ENCODE data around the gene RFXANK. TPM values are rescaled to one million over a fixed set of nuclear protein-coding genes. Genes with fewer than 3 reads are reported as not detected.

RFXANK gene
- total and polyA plus RNA-seq, 9 of the 15 experiments (the other 6 are each of a cell fraction or from before 2014, with no cell fraction given), result 68.6 to 181 (median 150) TPM

DNA sequence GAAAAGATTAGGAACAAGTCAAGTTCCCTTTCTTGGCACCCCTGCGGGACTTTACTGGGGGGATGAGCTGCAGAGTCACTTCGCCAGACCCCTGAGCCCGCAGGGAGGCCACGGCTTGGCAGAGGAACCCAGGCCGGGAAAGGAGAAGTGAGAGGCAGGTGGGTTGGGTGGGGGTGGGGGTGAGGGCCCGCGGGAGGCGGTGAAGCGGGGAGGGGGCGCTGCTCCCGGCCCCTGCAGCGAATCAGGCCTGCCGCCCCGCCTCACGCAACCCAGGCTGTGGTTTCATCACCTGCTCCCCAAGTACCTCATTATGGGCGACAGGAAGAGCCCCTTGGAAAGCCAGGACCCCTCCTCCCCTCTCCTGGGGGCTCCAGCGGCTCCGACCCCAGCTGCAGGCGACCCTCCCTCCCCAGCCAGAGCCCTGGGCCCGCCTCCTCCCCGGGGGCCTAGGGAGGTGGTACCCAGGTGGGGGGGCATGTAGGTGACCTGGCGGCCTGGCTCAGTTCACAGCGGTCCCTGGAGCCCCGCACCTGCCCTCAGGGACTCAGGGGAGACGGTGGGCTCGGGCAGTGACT is 31.5 kb upstream of the RFXANK start:
- in situ Hi-C loops (cut with MboI) (no loop called here), intact Hi-C loops (cut with micrococcal nuclease) (no loop called here)
- Histone ChIP-seq H3K36me3 (ENCODE audit: control insufficient read depth, insufficient read depth, low read length) (no peaks in the 10 kb centered on the region), H3K9me1 (ENCODE audit: control insufficient read depth, insufficient read depth, low read length) (no peaks in the 10 kb centered on the region), H3K4me1 (replicated peaks in 1 of 2; ENCODE audit: control insufficient read depth in 2 of 2, insufficient read depth in 2 of 2, low read length in 2 of 2) (peaks cover 0 to 5% of the 10 kb centered on the region in 2 experiments; a peak in 1 of 5 replicates), H3K4me3 (no peak overlapping the region), H3K27me3 (ENCODE audit: control insufficient read depth in 2 of 2, insufficient read depth in 2 of 2, low read length in 2 of 2) (no peaks in the 10 kb centered on the region), H3K9me3 (replicated peaks; ENCODE audit: control insufficient read depth, insufficient read depth, low read depth, low read length) (no peaks in the 10 kb centered on the region), H3K9ac (ENCODE audit: insufficient read depth in 1 of 2, low read depth in 2 of 2, low read length in 2 of 2) (no peak overlapping the region), H3K79me2 (ENCODE audit: control insufficient read depth, insufficient read depth, low read length) (no peaks in the 10 kb centered on the region), H3K4me2 (ENCODE audit: insufficient read depth, low read length) (no peak overlapping the region), H3K27ac (ENCODE audit: extremely low read depth, low read depth, low read length) (no peak overlapping the region), H2AFZ (ENCODE audit: low read depth, low read length) (no peak overlapping the region), H4K20me1 (replicated peaks; ENCODE audit: control insufficient read depth, insufficient read depth, low read length) (no peaks in the 10 kb centered on the region)
- DNase-seq (ENCODE audit: extremely low read depth in 1 of 4, low spot score in 3 of 4), result no peak
- ChIA-PET CTCF (ENCODE audit: low intra/inter-chr PET ratio) (no interaction called here), POLR2A (interaction anchor here (0.6 to 1.4 kb wide), 2 partner anchors 8 to 9 kb away, joined by 3 to 5 read pairs; partner anchors contain the start of gene MEF2B)
- no peak for FAIRE-seq
- BruUV-seq (replicated peaks), result no TSS peak
- ATAC-seq, result no peak
- 70% methylated on average over 17 of the region's 26 CpGs for WGBS (ENCODE audit: insufficient coverage, low coverage, missing lambda C conversion rate)
- TF ChIP-seq POLR2B (IDR thresholded peaks at IDR 0.05; ENCODE audit: low read depth, partially characterized antibody) (no peak), CREB3L1 (IDR thresholded peaks at IDR 0.05; ENCODE audit: borderline replicate concordance, low read depth) (no peak), ZNF316 (IDR thresholded peaks at IDR 0.05) (no peak), MCM7 (IDR thresholded peaks at IDR 0.05) (no peak), KDM1A (IDR thresholded peaks at IDR 0.05) (no peak), HMGXB4 (CRISPR knock-in tag; IDR thresholded peaks at IDR 0.05) (no peak), L3MBTL2 (IDR thresholded peaks at IDR 0.05) (no peak), ZNF143 (CRISPR knock-in tag; IDR thresholded peaks at IDR 0.05) (no peak)

All from K562 (cell line).